Left ventricle myocardium inferior (tissue), 1 donor: ENCODE results near the gene STK17B. TPM values are rescaled to one million over a fixed set of nuclear protein-coding genes. Genes with fewer than 3 reads are reported as not detected.

Source experiments
- DNase-seq: peaks from one replicate; pipeline ENCODE4 v3.0.0-alpha.2; 2020
- H3K27ac ChIP-seq: fragments of 200-600 bp; replicated peaks from 2 replicates; pipeline ENCODE4 v1.8.0; 2021
- H3K27me3 ChIP-seq: fragments of 200-600 bp; 2 replicates; pipeline ENCODE4 v1.8.0; 2021; ENCODE audit warnings: low read depth
- H3K36me3 ChIP-seq: fragments of 200-600 bp; 2 replicates; pipeline ENCODE4 v1.8.0; 2021
- H3K4me1 ChIP-seq: fragments of 200-600 bp; 2 replicates; pipeline ENCODE4 v1.8.0; 2021
- H3K4me3 ChIP-seq: fragments of 200-600 bp; 2 replicates; pipeline ENCODE4 v1.8.0; 2021; ENCODE audit warnings: mild to moderate bottlenecking, moderate library complexity
- H3K9me3 ChIP-seq: fragments of 200-600 bp; replicated peaks from 2 replicates; pipeline ENCODE4 v1.8.0; 2021
- intact Hi-C: fragments of 100-400 bp; cut with micrococcal nuclease; formaldehyde crosslinking; loops from one replicate; pipeline ENCODE4 v1.11.0; 2022
- long read RNA-seq: library from polyadenylated mRNA; unstranded; transcript quantifications from one replicate; pipeline ENCODE4 v2.0.0, GENCODE V29; 2021
- total RNA-seq: library from RNA; stranded (reverse); fragmentation: NEBNext Ultra II Directional; extraction: Animal tissue kit (Norgen Biotek cat#: 25700); gene quantifications from one replicate; pipeline ENCODE4 v1.2.1, GENCODE V29; 2021
- TF ChIP-seq, protein P1 (sequence below): fragments of 200-600 bp; IDR thresholded peaks from 2 replicates; pipeline ENCODE4 v1.8.0; 2021; ENCODE audit warnings: antibody characterized with exemption, mild to moderate bottlenecking, borderline replicate concordance
- donor health status: DM: no; HTN: yes; CAD: no; lungs with severe emphysema.

STK17B gene
- total RNA-seq = 4.9 TPM
- long read RNA-seq, full-length matches to known transcripts = 1 of 4 reads
- long read RNA-seq, partial matches to known transcripts = 0 of 4 reads
- long read RNA-seq, other reads (novel, unspliced or antisense) = 3 of 4 reads

DNA sequence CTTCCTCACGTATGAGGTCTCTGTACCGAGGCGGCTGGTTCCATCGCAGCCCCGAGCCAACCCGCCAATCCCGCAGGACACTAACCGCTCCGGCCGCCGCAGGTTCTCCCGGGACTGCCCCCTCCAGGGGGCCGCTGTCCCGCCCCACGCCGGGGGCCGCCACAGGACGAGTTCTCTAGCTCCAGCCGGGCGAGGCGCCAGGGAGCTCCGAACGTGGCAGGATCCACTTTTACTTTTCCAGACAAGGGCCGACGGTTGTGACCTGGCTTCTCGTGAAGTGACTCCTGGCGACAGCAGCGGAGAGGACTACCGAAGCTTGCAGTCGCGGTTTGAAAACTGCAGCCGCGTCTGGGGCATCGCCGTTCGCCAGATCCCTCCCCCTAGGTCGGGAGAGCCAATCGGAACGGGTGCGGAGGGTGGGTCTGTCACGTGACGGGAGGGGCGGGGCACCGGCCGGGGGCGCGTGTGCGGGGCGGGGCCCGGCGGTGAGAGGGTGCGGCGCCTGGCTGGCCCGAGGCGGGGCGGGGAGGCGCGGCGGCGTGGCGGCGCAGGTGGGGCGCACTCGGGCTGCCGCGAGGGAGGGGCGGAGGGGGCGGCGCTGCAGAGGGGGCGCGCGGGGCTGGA, at the start of gene STK17B:
Gene STK17B (minus strand): TSS at position 331 of the 624 bp plus-strand sequence. CDS start 8,195 bp downstream, outside the sequence.
- no peaks in the 10 kb centered on the region for H3K9me3 ChIP-seq
- peaks cover 27% of the 10 kb centered on the region for H3K4me1 ChIP-seq
- no peaks in the 10 kb centered on the region for H3K36me3 ChIP-seq
- TF ChIP-seq, protein P1, sequence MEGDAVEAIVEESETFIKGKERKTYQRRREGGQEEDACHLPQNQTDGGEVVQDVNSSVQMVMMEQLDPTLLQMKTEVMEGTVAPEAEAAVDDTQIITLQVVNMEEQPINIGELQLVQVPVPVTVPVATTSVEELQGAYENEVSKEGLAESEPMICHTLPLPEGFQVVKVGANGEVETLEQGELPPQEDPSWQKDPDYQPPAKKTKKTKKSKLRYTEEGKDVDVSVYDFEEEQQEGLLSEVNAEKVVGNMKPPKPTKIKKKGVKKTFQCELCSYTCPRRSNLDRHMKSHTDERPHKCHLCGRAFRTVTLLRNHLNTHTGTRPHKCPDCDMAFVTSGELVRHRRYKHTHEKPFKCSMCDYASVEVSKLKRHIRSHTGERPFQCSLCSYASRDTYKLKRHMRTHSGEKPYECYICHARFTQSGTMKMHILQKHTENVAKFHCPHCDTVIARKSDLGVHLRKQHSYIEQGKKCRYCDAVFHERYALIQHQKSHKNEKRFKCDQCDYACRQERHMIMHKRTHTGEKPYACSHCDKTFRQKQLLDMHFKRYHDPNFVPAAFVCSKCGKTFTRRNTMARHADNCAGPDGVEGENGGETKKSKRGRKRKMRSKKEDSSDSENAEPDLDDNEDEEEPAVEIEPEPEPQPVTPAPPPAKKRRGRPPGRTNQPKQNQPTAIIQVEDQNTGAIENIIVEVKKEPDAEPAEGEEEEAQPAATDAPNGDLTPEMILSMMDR = no peak
- peak; percentile 95 for DNase-seq
- peak within 1 kb of the TSS; percentile 81 for H3K27ac ChIP-seq
- intact Hi-C loops = no loop called here
- no peaks in the 10 kb centered on the region for H3K27me3 ChIP-seq
- H3K4me3 ChIP-seq = peak within 1 kb of the TSS; percentile 87

DNA sequence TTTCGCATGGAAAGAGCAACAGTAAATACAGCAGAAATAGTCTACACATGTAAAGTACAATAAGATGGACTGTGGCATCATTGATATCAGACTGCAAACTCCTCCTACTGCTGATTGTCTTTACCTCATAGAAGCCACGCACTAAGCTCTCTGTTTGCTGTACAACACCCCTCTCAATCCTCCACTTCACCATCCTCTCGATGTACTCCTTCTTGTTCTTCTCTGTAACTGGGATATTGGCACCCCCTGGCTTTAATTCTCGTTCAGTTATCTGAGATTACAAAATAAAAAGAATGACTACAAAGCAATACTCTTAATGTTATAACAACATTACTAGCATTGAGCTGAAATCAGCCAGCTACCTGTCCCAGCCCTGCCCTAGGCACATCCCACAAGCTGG, 49.3 kb upstream of the STK17B start:
- H3K4me1 ChIP-seq = no peaks in the 10 kb centered on the region
- intact Hi-C loops = no loop called here
- DNase-seq = no peak
- H3K4me3 ChIP-seq = no peak overlapping the region
- H3K36me3 ChIP-seq = peaks cover 46% of the 10 kb centered on the region
- H3K9me3 ChIP-seq = no peaks in the 10 kb centered on the region
- TF ChIP-seq, protein P1 = no peak
- H3K27me3 ChIP-seq = no peaks in the 10 kb centered on the region
- no peak overlapping the region for H3K27ac ChIP-seq

DNA sequence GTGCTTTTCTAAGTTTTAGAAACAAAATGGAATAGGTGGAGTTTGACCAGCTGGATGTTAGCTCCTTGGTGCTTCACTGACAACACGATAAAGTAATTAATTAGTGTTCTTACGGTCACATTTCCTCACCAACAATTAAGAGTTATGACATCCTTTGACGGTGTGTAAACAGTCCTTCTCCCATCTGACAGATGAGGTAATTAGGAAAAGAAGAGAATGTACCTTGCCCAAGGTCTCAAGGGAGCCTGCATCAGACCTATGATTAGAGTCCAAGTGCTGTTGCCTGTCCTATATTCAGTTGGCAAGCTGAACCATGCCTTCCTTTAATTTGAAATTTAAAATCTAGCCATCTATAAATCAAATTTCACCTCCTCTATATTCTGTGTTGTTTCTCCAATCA, 48.3 kb upstream of the STK17B start:
- no peaks in the 10 kb centered on the region for H3K9me3 ChIP-seq
- TF ChIP-seq, protein P1 = no peak
- intact Hi-C loops = no loop called here
- H3K4me1 ChIP-seq = no peaks in the 10 kb centered on the region
- no peak overlapping the region for H3K27ac ChIP-seq
- DNase-seq = no peak
- no peaks in the 10 kb centered on the region for H3K27me3 ChIP-seq
- H3K36me3 ChIP-seq = peaks cover 55% of the 10 kb centered on the region
- no peak overlapping the region for H3K4me3 ChIP-seq

DNA sequence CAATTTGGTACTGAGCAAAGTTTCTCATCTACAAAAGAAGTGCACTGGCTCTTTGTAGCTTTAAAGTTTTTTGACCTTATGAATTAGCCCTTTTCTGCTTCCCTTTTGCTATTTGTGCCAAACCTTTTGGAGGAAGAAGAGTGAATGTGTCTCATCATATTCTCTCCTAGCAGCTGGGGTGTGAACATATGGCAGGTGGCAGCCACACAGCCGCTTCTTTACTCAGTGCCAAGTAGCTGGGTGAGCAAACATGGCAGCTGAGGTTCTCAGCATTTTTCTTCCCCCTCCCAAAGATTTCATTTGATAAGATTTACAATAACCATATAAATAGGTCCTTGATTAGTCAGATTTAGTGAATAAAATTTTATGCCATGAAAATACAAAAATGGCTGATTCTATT, 46.7 kb upstream of the STK17B start:
- peaks cover 67% of the 10 kb centered on the region for H3K36me3 ChIP-seq
- TF ChIP-seq, protein P1 = no peak
- no peaks in the 10 kb centered on the region for H3K9me3 ChIP-seq
- DNase-seq = no peak
- no peak overlapping the region for H3K27ac ChIP-seq
- intact Hi-C loops = no loop called here
- no peaks in the 10 kb centered on the region for H3K27me3 ChIP-seq
- H3K4me3 ChIP-seq = no peak overlapping the region
- no peaks in the 10 kb centered on the region for H3K4me1 ChIP-seq

DNA sequence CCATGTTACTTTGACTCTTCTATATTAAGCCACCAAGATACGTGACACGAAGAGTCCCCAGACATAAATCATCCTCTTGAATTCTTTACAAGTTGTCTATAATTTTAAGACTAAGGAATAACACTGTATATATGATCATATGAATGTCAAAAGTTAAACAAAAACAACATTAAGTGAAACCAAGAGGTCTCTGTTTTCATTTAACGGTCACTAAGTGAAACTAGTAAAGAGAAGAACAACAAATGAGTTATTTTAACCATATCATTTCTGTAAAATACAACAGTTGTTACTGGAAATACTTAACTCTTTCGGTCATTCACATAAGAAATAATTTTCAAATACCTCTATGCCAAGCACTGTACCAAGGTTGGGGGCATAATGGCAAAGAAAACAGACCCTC, 45.7 kb upstream of the STK17B start:
- no peak for DNase-seq
- H3K36me3 ChIP-seq = peaks cover 76% of the 10 kb centered on the region

More for the DNA sequence above, 45.7 kb upstream of the STK17B start:
- intact Hi-C loops = no loop called here
- H3K27ac ChIP-seq = no peak overlapping the region
- no peak overlapping the region for H3K4me3 ChIP-seq
- H3K4me1 ChIP-seq = no peaks in the 10 kb centered on the region
- no peaks in the 10 kb centered on the region for H3K27me3 ChIP-seq
- H3K9me3 ChIP-seq = no peaks in the 10 kb centered on the region
- TF ChIP-seq, protein P1 = no peak
